Fibroblast of skin of scalp (primary cell): Measurements from ENCODE around the gene MYL12A.

ENCODE experiments used
- DNase-seq: peaks from one replicate; pipeline ENCODE4 v3.0.0-alpha.2; 2013

The MYL12A gene

DNA sequence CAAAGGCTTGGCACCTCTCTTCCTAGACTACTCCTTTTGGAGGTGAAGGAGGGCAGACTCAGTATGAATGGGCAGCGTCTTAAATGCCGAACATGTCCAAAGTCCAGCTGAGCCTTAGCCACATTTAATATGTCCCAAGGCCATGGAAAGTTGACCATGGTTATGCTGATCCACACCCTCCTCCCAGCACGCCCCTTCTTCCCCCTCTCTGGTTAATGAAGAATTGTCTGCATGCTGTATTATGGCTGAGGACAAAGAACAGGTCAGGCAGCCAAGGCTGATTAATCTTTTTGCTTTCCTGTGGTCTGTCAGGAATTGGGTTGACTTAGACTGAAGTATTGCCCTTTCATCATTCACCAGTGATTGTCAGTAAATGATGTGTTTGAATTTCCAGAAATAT, 22.0 kb upstream of the MYL12A start:
- no peak for DNase-seq

DNA sequence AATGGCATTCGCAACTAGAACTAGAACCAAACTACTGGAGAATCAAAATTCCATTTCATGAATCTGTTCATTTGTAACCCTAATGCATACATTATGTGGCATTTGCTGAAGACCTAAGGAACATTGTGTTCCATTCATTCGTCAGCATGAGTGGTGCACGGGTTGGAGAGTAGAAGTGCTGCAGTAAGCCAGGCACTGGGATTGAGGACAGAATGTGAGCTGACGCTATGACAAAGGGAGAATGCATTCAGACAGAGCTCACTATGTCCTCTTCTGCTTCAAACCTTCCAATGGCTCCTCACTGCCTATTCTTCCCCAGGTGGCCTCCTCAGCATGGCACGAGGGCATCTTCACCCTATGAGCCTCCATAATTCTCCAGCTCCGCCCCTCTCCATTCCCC, 21.6 kb upstream of the MYL12A start:
- DNase-seq: no peak

- peak; percentile 40 for DNase-seq
Observed at GRCh38 chr18:3230401-3231334, 16.9 kb upstream of the MYL12A start.

GRCh38 chr18:3233004-3233403, 14.6 kb upstream of the MYL12A start:
- DNase-seq: no peak

- DNase-seq: no peak
Observed at GRCh38 chr18:3233433-3234168, 14.0 kb upstream of the MYL12A start.

DNA sequence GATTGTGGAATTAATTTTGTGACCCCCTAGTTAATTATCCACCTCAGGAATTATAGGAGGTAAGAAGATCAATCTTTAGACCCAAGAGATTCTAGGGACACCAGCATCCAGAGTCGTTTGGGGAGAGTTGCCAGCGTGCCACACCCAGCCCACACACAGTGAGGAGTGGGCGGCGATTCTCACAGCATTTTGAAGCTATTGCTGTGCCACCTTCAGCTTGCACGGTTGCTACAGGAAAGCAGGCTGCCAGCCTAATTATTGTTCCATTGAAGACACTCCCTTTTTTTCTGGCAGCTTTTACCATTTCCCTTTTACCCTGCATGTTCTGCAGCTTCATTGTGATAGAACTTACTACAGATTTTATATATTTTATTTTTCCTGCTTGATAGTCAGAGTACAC, 13.1 kb upstream of the MYL12A start:
- no peak for DNase-seq

DNA sequence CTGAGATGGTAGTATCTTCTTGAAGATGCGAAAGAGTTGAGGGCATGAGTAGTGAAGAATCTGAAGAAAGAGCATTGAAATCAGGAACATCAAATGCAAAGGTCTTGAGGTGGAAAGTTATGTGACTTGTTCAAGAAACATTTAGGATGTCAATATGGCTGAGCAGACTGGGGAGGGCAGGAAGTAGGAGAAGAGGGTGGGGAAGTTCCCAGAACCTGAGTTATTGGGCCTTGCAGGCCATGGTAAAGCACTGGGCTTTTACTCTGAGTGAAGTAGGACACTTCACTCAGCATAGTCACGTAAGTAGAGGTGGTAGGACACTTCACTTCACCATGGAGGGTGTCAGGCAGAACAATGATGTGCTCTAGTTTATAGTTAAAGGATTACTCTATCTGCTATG, 11.8 kb upstream of the MYL12A start:
- DNase-seq: no peak

GRCh38 chr18:3236470-3236869, 11.1 kb upstream of the MYL12A start:
- no peak for DNase-seq

DNA sequence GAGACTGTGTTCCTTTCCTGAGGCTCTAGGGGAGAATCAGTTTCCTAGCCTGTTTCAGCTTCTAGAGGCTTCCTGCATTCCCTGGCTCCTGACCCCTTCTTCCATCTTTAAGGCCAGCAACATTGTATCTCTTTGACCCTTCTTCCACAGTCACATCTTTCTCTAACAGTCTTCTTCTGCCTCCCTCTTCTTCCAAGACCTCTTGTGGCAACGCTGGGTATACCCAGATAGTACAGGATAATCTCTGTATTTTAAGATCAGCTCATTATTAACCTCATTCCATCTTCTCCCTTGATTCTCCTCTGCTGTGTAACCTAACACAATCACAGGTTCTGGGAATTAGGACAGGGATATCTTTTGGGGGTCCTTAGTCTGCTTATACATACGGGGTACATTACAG, 8.9 kb upstream of the MYL12A start:
- DNase-seq: no peak

GRCh38 chr18:3245185-3245564, 2.4 kb upstream of the MYL12A start:
- no peak for DNase-seq

DNA sequence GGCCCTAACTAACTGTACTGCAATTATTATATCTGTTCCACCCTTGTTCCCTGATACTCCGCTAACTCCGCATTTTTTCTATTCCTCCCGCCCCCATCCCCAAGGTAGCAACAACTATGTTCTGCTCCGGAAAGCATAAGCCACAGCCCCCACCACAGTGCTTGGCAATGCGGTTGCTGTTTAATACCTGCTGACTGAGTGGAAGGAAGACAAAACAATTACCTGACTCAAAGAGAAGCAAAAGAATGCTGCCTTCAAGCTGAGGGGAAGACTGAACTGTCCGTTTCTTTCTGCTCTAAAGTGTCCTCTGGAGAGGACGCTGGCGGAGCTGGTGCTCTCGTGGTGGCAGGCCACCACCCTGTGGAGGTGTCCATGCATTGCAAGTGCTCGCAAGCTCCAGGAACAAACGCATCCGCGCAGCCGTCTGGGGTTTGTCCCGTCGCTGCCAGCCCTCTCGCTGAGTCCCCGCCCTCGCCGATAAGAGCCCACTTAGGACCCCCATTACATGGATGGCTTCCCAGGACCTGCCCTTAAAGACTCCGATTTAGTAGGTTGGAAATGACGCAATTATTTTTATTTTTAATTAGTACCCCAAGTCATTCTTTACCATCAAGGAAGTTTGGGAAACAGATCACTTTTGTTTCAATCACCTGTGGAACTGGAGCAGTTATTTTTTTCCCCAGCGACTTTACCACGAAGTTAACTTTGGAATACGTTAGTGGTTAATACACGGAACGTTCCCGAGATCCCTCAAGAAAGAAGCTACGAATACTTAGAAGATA, 1.6 kb upstream of the MYL12A start:
- peak; percentile 88 for DNase-seq

DNA sequence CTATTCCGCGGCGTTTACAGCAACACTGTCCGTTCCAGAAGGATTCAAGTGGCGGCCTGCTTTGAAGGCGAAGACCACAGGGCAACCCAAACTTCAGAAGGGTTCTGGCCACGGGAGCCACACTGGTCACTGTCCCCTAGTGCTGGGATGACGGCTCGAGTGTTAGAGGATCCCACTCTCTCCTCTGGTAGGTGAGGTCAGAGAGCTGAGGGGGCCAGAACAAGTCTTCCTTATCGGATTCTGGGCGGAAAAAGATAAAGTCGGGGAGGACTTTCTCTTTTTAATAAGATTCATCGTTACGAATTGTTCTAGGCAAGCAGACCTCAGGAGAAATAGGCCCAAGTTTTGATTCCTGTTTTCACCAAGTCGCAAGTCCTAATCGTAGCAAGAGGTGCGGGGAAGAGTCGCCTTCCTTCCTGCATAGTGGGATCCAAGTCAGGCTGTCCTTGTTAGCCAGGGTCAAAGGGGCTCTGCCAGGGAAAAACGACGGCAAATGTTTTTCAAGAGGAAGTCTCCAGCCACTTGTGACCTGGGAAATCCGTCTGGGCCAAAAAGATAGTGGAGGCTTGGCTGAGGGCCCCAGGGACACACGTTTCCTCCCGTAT, 864 bp upstream of the MYL12A start:
- DNase-seq: no peak

GRCh38 chr18:3248062-3248657, 559 bp downstream of the MYL12A start:
- peak; percentile 35 for DNase-seq

DNA sequence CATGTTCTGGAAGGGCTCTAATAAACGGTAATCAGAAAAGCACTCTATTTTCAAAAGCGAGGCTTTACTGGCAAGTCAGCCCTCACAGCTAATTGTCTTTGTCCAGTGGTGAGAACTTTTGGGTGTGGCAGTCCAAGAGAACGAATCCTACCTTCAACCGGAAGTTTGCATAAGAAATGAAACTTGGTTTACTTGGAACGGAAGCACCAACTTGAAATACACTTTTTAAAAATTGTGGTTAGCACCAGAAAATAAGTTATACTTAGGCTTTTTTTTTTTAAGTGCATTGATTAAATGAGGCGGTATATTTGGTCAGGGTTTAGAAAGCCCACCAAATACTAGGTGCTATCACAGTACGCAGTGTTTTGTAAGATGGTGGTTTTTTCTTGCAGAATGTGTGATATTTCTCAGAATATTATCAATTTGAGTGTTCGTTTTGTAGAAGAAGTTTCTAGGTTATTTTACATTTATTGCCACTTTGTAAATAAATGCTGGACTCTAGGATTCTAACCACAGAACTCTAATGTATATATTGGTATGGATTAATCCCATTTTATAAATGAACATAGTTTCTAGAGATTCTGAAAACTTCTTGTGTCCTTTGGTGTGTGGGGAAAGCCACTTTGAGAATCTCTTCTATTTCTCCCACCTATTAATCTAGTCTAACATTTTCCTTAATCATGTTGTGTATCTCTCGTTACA, 1.2 kb downstream of the MYL12A start:
- peak; percentile 73 for DNase-seq

DNA sequence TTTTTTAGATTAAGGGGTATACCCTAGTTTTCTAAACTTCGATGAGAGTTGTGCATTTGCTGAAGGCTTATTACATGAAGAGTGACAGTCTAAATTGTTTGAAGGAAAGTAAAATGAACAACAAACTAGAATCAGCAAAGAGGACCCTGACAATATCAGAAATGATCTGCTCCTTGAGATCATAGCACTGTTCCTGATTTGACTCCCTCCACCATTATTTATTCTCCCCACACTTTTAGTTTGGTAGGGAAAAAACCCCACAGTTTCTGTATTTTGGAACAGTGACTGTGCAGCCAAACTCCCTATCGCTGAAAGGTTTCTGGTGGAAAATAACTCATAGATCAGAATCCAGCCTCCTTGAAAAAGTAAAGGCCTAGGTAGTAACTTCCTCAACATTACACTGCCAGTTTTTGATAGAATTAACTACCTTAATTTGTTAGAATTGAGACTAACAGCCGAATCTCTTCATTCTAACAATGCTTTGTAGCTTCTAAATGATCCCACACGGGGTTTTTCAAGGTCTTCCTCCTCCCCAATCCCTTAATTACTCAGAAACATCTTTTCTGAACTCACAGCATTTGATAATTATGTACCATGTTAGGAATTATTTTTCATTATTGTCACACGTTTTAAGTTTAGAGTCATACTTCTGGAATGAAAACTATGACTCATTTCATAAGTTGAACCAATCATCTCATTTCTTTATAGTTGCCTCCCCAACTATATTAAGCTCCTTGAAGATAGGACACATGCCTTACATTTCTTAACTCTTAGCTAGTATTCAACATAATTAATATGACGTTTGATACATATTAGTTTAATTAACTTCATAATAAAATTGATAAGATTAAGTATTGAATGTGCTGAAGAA, 2.9 kb downstream of the MYL12A start:
- DNase-seq: peak; percentile 91

DNA sequence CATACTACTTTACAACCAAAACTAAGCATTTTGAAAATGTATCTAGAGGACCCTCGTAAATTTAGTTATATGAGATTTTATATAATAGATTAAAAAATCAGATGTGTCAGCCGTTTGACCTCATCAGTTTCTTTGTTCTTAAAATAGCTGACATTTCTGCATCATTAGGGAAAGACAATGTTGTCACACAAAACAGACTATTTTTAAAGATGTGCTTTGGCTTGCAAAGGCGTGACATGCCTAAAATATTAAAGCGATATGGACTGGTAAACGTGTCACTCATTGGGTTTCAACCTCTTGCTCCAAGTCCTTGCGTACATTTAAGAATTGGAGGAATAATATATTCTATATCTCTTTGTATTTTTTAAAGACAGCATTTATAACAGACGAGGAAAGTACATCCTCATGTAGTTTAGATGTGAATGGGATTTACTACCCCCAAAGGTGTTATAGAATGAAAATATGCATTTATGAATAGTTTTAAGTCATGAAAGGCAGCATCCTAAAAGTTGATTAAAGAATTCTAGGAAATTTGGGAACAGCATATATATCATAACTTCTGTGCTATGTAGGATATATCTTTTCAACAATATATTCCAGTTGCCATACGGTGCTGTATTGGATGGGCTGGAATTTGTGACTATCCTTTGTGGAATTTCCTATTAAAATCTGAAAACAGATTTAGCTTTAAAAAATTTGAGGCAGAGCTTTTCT, 3.8 kb downstream of the MYL12A start:
- DNase-seq: peak; percentile 52

DNA sequence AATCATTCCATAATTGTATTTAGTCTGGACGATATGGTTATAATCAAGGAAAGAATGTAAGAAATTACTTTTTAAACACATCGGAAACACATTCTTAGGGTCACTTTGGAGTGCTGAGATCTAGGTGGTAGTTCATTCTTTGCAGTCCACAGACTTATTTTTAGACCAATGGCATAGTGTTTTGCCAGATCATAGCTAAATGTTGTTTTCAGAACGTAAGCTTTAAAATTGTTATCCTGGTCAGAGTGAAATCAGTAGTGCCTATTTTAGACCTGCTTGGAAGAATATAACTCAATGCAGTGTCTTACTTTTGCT, 4.3 kb downstream of the MYL12A start:
- DNase-seq: peak; percentile 90

GRCh38 chr18:3252843-3253242, 5.2 kb downstream of the MYL12A start:
- DNase-seq: no peak

- DNase-seq: no peak
Observed at GRCh38 chr18:3254725-3255124, 7.1 kb downstream of the MYL12A start.

DNA sequence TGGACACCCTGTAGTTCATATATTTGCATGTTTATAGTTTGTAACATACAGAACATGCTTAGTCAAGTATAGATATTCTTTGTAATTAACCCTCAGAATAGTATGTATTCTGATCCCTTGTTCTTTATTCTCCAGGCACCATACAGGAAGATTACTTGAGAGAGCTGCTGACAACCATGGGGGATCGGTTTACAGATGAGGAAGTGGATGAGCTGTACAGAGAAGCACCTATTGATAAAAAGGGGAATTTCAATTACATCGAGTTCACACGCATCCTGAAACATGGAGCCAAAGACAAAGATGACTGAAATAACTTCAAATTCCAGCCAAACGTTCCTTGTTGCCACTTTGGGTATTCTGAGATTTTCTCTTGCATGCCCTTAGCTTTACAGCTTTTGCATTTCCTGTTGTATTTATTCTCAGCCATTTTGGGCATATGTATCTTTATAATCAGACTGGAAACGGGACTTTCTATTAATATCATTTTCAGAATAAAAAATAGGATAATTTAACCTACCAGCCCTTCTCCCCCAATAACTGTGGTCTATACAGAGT, 8.1 kb downstream of the MYL12A start:
- no peak for DNase-seq
